Peyer's patch (tissue), 4 donors: Measurements from ENCODE around the gene MACROD2. TPM values are rescaled to one million over a fixed set of nuclear protein-coding genes. Genes with fewer than 3 reads are reported as not detected.

Source experiments
- DNase-seq, 3 donors: peaks; one replicate each; pipeline ENCODE4 v3.0.0-alpha.2; 2017 to 2019
- H3K27ac ChIP-seq, 4 donors: fragments of 200-600 bp; sonication (generic); one replicate each; pipeline ENCODE4 v1.5.1; 2016 to 2019
- H3K27me3 ChIP-seq, 2 donors: fragments of 200-600 bp; sonication (generic); one replicate each; pipeline ENCODE4 v1.5.1; 2019
- H3K36me3 ChIP-seq, 3 donors: fragments of 200-600 bp; sonication (generic); one replicate each; pipeline ENCODE4 v1.5.1; 2016 to 2019
- H3K4me1 ChIP-seq, 4 donors: fragments of 200-600 bp; sonication (generic); one replicate each; pipeline ENCODE4 v1.5.1; 2016 to 2019
- H3K4me3 ChIP-seq, 4 donors: fragments of 200-600 bp; sonication (generic); 1 replicate in 3 of 4; 2 replicates in 1 of 4; pipeline ENCODE4 v1.5.1; 2016 to 2019; ENCODE audit warnings: mild to moderate bottlenecking in 1 of 4
- H3K9me3 ChIP-seq, 4 donors: fragments of 200-600 bp; sonication (generic); one replicate each; pipeline ENCODE4 v1.5.1; 2016 to 2019; ENCODE audit warnings: mild to moderate bottlenecking in 1 of 4
- POLR2A ChIP-seq, 2 donors: fragments of 450-650 bp; IDR thresholded peaks; one replicate each; pipeline ENCODE4 v1.5.1; 2017; ENCODE audit warnings: antibody characterized with exemption in 2 of 2, mild to moderate bottlenecking in 2 of 2, moderate library complexity in 2 of 2
- total RNA-seq, 4 donors: library from RNA; depleted of rRNA; stranded (reverse); fragments of >200 nt; gene quantifications; one replicate each; pipeline ENCODE4 v1.1.0, GENCODE V29; 2016
- TF ChIP-seq, protein P1 (sequence below), 6 experiments: fragments of 450-650 bp in 4 of 6; fragments of 200-600 bp in 2 of 6; sonication (generic) in 1 of 6; IDR thresholded peaks; one replicate each; pipeline ENCODE4 v1.5.1; 2017 to 2019; ENCODE audit warnings: antibody characterized with exemption in 6 of 6, mild to moderate bottlenecking in 3 of 6, moderate library complexity in 1 of 6

MACROD2 gene
- total RNA-seq, 4 donors from 2014 or later, result 2.5 to 10.7 (median 6.5) TPM

- no peak for DNase-seq
- Histone ChIP-seq H3K4me1 (no peaks in the 10 kb centered on the region), H3K9me3 (no peaks in the 10 kb centered on the region), H3K4me3 (peak overlapping the region in 1 of 4 donors; percentile 25), H3K27ac (no peak overlapping the region), H3K36me3 (no peaks in the 10 kb centered on the region), H3K27me3 (no peaks in the 10 kb centered on the region)
- TF ChIP-seq, protein P1, sequence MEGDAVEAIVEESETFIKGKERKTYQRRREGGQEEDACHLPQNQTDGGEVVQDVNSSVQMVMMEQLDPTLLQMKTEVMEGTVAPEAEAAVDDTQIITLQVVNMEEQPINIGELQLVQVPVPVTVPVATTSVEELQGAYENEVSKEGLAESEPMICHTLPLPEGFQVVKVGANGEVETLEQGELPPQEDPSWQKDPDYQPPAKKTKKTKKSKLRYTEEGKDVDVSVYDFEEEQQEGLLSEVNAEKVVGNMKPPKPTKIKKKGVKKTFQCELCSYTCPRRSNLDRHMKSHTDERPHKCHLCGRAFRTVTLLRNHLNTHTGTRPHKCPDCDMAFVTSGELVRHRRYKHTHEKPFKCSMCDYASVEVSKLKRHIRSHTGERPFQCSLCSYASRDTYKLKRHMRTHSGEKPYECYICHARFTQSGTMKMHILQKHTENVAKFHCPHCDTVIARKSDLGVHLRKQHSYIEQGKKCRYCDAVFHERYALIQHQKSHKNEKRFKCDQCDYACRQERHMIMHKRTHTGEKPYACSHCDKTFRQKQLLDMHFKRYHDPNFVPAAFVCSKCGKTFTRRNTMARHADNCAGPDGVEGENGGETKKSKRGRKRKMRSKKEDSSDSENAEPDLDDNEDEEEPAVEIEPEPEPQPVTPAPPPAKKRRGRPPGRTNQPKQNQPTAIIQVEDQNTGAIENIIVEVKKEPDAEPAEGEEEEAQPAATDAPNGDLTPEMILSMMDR (IDR thresholded peaks at IDR 0.05), result no peak
- no peak for TF ChIP-seq POLR2A (IDR thresholded peaks at IDR 0.05)
These were observed 339.7 kb downstream of the MACROD2 start for GRCh38 chr20:14335052-14335451.

DNA sequence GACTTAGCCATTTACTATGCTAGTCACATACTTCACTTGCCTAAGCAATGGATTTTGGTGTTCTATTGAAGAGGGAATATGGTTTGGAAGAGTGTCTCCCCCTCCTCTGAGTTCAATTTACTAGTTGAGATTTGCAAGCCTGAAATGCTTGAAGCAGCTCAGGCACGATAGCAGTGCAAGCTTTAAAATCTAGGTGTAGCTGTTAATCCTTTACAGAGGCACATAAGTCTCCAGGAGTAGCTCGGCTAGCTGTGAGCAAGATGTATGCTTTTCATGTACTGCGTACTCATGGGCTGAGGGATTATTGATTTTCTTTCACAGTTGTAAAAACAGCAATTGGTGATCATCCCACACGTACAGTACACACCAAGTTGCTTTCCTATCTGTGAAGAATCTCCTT, 341.4 kb downstream of the MACROD2 start:
- TF ChIP-seq, protein P1 (IDR thresholded peaks at IDR 0.05), result peak in 2 of 6 experiments; percentile 11 to 29
- no peak for TF ChIP-seq POLR2A (IDR thresholded peaks at IDR 0.05)
- peak overlapping the region in 3 of 4 donors; percentile 13 to 62 (median 52) for H3K4me3 ChIP-seq
- peaks cover 0 to 1% (median 0%) of the 10 kb centered on the region in 4 donors for H3K4me1 ChIP-seq
- H3K36me3 ChIP-seq, result no peaks in the 10 kb centered on the region
- H3K27ac ChIP-seq, result peak overlapping the region in 2 of 4 donors; percentile 31 to 34
- H3K27me3 ChIP-seq, result no peaks in the 10 kb centered on the region
- H3K9me3 ChIP-seq, result no peaks in the 10 kb centered on the region
- no peak for DNase-seq

GRCh38 chr20:14337400-14338171, 342.3 kb downstream of the MACROD2 start, which contains the start of gene FLRT3:
TSS of gene FLRT3 (minus strand) at chr20:14337612. CDS start at chr20:14327506, 10,106 bp downstream.
- TF ChIP-seq POLR2A (IDR thresholded peaks at IDR 0.05), result peak; percentile 47 to 96
- TF ChIP-seq, protein P1 (IDR thresholded peaks at IDR 0.05), result peak in 4 of 6 experiments; percentile 32 to 94 (median 88)
- H3K27ac ChIP-seq, result peak within 1 kb of the TSS in 3 of 4 donors; percentile 34 to 81 (median 64)
- H3K4me3 ChIP-seq, result peak within 1 kb of the TSS in 3 of 4 donors; percentile 13 to 62 (median 52)
- peak in 2 of 3 donors; percentile 68 to 87 for DNase-seq
- peaks cover 0 to 5% (median 0%) of the 10 kb centered on the region in 4 donors for H3K4me1 ChIP-seq
- no peaks in the 10 kb centered on the region for H3K36me3 ChIP-seq
- no peaks in the 10 kb centered on the region for H3K9me3 ChIP-seq
- H3K27me3 ChIP-seq, result no peaks in the 10 kb centered on the region

DNA sequence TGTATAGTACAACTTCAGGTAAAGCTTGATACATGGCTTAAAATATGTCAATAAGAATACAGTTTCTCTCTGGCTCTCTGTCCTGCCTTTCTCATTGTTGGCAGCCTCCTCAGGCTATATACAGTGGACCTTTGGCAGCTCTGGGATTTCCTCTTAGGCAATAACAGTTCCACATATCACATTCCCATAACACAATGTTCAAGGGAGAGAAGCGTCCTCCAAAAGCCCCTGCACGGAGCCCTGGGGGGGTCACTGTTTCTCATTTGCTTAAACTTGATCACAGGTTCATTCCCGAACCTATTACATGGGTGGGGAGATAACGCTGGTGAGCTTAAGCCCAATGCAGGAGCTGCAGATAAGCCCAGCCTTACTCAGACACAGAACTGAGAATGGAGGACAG, 346.5 kb downstream of the MACROD2 start:
- peaks cover 0 to 11% (median 0%) of the 10 kb centered on the region in 4 donors for H3K4me1 ChIP-seq

DNA sequence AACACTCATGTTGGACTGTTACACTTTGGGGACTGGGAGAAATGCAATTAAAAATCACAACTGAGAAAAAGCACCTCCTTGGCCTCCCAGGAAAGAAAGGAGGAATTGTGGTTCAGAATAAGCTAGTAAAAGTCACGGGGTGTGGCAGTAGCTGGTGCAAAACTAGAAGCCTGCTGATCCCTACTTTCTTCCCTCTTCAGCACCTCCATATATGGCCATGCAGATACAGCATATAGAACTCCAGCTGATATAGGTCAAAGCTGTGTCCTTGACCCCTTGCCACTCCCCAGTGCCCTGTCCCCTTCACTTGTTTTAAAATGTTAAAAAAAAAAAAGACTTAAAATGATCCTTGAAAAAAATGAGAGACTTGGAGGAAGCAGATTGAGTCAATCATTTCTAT, 347.6 kb downstream of the MACROD2 start:
- no peak overlapping the region for H3K4me3 ChIP-seq
- H3K4me1 ChIP-seq, result peaks cover 0 to 11% (median 0%) of the 10 kb centered on the region in 4 donors
- H3K36me3 ChIP-seq, result no peaks in the 10 kb centered on the region
- no peak for DNase-seq
- peak overlapping the region in 1 of 4 donors; percentile 16 for H3K27ac ChIP-seq
- H3K27me3 ChIP-seq, result no peaks in the 10 kb centered on the region
- TF ChIP-seq POLR2A (IDR thresholded peaks at IDR 0.05), result no peak
- TF ChIP-seq, protein P1 (IDR thresholded peaks at IDR 0.05), result no peak
- H3K9me3 ChIP-seq, result no peaks in the 10 kb centered on the region

More for the DNA sequence above, 346.5 kb downstream of the MACROD2 start:
- TF ChIP-seq POLR2A (IDR thresholded peaks at IDR 0.05), result no peak
- TF ChIP-seq, protein P1 (IDR thresholded peaks at IDR 0.05), result no peak
- no peaks in the 10 kb centered on the region for H3K27me3 ChIP-seq
- H3K27ac ChIP-seq, result no peak overlapping the region
- DNase-seq, result no peak
- H3K36me3 ChIP-seq, result no peaks in the 10 kb centered on the region
- no peaks in the 10 kb centered on the region for H3K9me3 ChIP-seq
- H3K4me3 ChIP-seq, result no peak overlapping the region
